ENCODE data around the gene H2BK1.

The H2BK1 gene

DNA sequence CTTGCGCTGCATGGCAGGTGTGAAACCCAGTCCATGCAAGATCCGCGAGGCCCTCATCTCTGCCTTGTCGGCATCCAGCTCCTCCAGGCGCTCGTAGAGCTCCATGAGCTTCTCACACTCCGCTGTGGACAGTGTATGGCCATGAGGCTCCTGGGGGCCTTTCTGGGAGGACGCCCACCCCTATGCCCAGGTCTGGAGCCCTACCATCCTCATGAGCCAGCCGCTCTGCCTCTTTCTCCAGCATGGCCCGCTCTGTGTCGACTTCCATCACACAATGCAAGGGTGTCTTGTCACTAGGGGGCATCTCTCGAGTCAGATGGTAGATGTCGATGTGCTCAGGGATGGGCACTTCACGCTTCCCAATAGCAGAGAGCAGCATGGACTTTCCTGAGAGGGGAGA is 13.4 kb upstream of the H2BK1 start:
- H3K4me3 ChIP-seq (ENCODE audit: low read depth in 1 of 5, low read length in 5 of 5), result no peak overlapping the region
- H3K27me3 ChIP-seq (ENCODE audit: control insufficient read depth in 5 of 5, insufficient read depth in 4 of 5, low read length in 5 of 5), result peaks cover 0 to 3% (median 0%) of the 10 kb centered on the region in 5 donors
- peaks cover 19 to 60% (median 56%) of the 10 kb centered on the region in 5 donors for H3K36me3 ChIP-seq (ENCODE audit: control insufficient read depth in 5 of 5, insufficient read depth in 5 of 5, low read length in 5 of 5)
- H3K9me3 ChIP-seq (ENCODE audit: control insufficient read depth in 5 of 5, low read length in 5 of 5), result no peaks in the 10 kb centered on the region
- no peak overlapping the region for H3K9ac ChIP-seq (ENCODE audit: low read length in 5 of 5)
- no peak overlapping the region for H3K27ac ChIP-seq (ENCODE audit: low read depth, low read length)
- peaks cover 10 to 23% (median 22%) of the 10 kb centered on the region in 5 donors for H3K4me1 ChIP-seq (ENCODE audit: control insufficient read depth in 5 of 5, insufficient read depth in 5 of 5, low read length in 5 of 5)

DNA sequence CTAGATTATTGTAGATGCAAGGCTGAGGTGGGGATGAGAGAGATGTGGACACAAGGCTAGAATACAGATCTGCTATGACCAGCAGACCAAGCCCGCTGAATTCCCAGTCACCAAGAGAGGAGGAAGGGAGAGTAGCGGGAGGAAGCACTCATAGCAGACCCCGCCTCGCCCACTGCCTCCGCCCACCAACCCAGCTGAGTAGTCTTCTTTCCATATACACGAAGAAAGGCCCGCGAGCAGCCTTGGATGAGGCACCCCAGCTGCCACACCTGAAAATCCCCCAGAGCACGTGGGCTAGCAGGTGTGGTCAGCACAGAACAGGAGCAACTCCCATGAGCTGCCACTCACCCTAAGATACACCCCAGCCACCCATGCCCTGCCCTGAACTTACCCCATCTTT is 7.9 kb upstream of the H2BK1 start:
- Histone ChIP-seq H3K36me3 (ENCODE audit: control insufficient read depth in 5 of 5, insufficient read depth in 5 of 5, low read length in 5 of 5) (peaks cover 25 to 95% (median 90%) of the 10 kb centered on the region in 5 donors), H3K27ac (ENCODE audit: low read depth, low read length) (no peak overlapping the region), H3K9ac (ENCODE audit: low read length in 5 of 5) (no peak overlapping the region), H3K9me3 (ENCODE audit: control insufficient read depth in 5 of 5, low read length in 5 of 5) (no peaks in the 10 kb centered on the region), H3K4me3 (ENCODE audit: low read depth in 1 of 5, low read length in 5 of 5) (no peak overlapping the region), H3K27me3 (ENCODE audit: control insufficient read depth in 5 of 5, insufficient read depth in 4 of 5, low read length in 5 of 5) (no peaks in the 10 kb centered on the region), H3K4me1 (ENCODE audit: control insufficient read depth in 5 of 5, insufficient read depth in 5 of 5, low read length in 5 of 5) (no peaks in the 10 kb centered on the region)

DNA sequence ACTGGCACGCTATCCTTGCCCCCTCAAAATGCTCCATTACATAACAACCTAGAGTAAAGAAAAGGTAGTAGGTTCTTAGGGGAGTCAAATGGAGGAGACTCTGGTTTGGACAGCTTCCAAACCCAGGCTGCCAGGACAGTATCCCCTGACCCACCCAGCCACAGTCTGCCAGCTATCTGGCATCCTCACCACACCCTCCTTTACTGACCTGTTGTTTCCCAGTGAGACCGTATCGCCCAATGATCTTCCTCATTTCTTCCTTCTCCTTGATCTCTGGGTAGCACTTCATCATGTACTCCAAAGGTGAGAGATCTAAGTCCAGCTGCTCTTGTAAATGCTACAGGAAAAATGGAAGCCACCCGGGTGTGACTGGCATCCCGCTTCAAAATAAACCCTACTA is 5.1 kb upstream of the H2BK1 start:
- no peak overlapping the region for H3K4me3 ChIP-seq (ENCODE audit: low read depth in 1 of 5, low read length in 5 of 5)
- H3K4me1 ChIP-seq (ENCODE audit: control insufficient read depth in 5 of 5, insufficient read depth in 5 of 5, low read length in 5 of 5), result no peaks in the 10 kb centered on the region
- H3K9ac ChIP-seq (ENCODE audit: low read length in 5 of 5), result no peak overlapping the region
- no peaks in the 10 kb centered on the region for H3K9me3 ChIP-seq (ENCODE audit: control insufficient read depth in 5 of 5, low read length in 5 of 5)
- H3K27me3 ChIP-seq (ENCODE audit: control insufficient read depth in 5 of 5, insufficient read depth in 4 of 5, low read length in 5 of 5), result no peaks in the 10 kb centered on the region
- H3K27ac ChIP-seq (ENCODE audit: low read depth, low read length), result no peak overlapping the region
- H3K36me3 ChIP-seq (ENCODE audit: control insufficient read depth in 5 of 5, insufficient read depth in 5 of 5, low read length in 5 of 5), result peaks cover 11 to 82% (median 74%) of the 10 kb centered on the region in 5 donors

DNA sequence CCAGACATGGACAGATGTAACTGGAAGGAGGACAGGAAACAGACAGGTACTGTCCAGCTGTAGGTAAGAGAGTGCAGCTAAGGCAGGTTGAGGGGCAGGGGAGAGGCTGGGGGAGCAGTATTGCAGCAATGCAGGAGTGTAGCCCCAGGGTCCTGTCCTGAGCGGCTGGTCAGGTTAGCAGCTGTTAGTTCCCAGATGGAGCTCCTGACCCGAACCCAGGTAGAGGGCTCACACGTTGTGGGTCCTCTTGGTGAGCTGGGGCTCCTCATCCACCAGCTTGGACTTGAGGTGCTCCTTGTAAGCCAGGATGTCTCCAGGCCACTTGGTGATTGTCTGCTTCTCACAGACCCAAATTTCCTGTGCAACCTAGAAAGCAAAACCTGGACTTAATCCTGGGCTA is 3.5 kb upstream of the H2BK1 start:
- Histone ChIP-seq H3K4me1 (ENCODE audit: control insufficient read depth in 5 of 5, insufficient read depth in 5 of 5, low read length in 5 of 5) (no peaks in the 10 kb centered on the region), H3K4me3 (ENCODE audit: low read depth in 1 of 5, low read length in 5 of 5) (no peak overlapping the region), H3K36me3 (ENCODE audit: control insufficient read depth in 5 of 5, insufficient read depth in 5 of 5, low read length in 5 of 5) (peaks cover 11 to 67% (median 61%) of the 10 kb centered on the region in 5 donors), H3K27me3 (ENCODE audit: control insufficient read depth in 5 of 5, insufficient read depth in 4 of 5, low read length in 5 of 5) (no peaks in the 10 kb centered on the region), H3K9me3 (ENCODE audit: control insufficient read depth in 5 of 5, low read length in 5 of 5) (no peaks in the 10 kb centered on the region), H3K27ac (ENCODE audit: low read depth, low read length) (no peak overlapping the region), H3K9ac (ENCODE audit: low read length in 5 of 5) (no peak overlapping the region)

DNA sequence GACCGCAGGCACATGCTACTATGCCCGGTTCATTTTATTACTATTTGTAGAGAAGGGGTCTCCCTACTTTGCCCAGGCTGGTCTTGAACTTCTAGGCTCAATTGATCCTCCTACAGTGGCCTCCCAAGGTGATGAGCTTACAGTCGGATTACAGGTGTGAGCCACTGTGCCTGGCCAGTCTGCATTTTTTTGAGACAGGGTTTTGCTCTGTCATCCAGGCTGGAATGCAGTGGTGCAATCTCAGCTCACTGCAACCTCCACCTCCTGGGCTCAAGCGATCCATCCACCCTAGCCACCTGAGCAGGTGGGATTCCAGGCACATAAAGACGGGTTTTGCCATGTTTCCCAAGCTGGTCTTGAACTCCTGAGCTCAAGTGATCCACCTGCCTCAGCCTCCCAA is 2.3 kb upstream of the H2BK1 start:
- Histone ChIP-seq H3K4me3 (ENCODE audit: low read depth in 1 of 5, low read length in 5 of 5) (no peak overlapping the region), H3K9me3 (ENCODE audit: control insufficient read depth in 5 of 5, low read length in 5 of 5) (no peaks in the 10 kb centered on the region), H3K27ac (ENCODE audit: low read depth, low read length) (no peak overlapping the region), H3K9ac (ENCODE audit: low read length in 5 of 5) (no peak overlapping the region), H3K27me3 (ENCODE audit: control insufficient read depth in 5 of 5, insufficient read depth in 4 of 5, low read length in 5 of 5) (peaks cover 0 to 2% (median 0%) of the 10 kb centered on the region in 5 donors), H3K36me3 (ENCODE audit: control insufficient read depth in 5 of 5, insufficient read depth in 5 of 5, low read length in 5 of 5) (peaks cover 11 to 55% (median 49%) of the 10 kb centered on the region in 5 donors), H3K4me1 (ENCODE audit: control insufficient read depth in 5 of 5, insufficient read depth in 5 of 5, low read length in 5 of 5) (no peaks in the 10 kb centered on the region)

DNA sequence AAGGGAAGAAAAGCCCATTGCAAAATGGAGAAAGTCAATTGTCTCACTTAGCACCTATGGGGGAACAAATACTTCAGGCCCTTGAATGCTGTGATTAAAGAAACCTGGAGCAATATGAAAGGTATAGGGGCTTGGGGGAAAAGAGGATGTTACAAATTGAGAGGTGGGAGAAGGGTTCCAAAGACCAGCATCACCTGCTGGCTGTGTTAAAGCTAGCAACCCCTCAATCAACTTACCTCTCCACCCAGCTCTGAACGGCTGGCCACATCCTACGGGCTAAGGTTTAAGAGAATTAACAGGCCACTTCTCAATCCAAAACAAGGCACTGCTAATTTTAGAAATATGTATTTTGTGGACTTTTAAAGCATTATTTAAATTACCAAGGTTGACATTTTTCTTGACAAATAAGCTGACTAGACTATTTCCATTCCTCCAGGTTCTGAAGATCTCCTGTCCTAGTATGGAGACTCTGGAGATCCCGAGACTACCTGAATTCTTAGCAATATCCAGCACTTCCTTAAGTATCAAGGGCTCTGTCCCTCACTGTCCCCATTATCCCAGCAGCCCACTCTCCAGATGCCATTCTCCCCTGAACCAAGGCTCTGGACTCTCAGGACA is 976 bp upstream of the H2BK1 start:
- Histone ChIP-seq H3K27ac (ENCODE audit: low read depth, low read length) (no peak overlapping the region), H3K4me3 (ENCODE audit: low read depth in 1 of 5, low read length in 5 of 5) (no peak overlapping the region), H3K36me3 (ENCODE audit: control insufficient read depth in 5 of 5, insufficient read depth in 5 of 5, low read length in 5 of 5) (peaks cover 8 to 42% (median 37%) of the 10 kb centered on the region in 5 donors), H3K9me3 (ENCODE audit: control insufficient read depth in 5 of 5, low read length in 5 of 5) (no peaks in the 10 kb centered on the region), H3K4me1 (ENCODE audit: control insufficient read depth in 5 of 5, insufficient read depth in 5 of 5, low read length in 5 of 5) (no peaks in the 10 kb centered on the region), H3K27me3 (ENCODE audit: control insufficient read depth in 5 of 5, insufficient read depth in 4 of 5, low read length in 5 of 5) (peaks cover 3 to 7% (median 5%) of the 10 kb centered on the region in 5 donors), H3K9ac (ENCODE audit: low read length in 5 of 5) (no peak overlapping the region)

DNA sequence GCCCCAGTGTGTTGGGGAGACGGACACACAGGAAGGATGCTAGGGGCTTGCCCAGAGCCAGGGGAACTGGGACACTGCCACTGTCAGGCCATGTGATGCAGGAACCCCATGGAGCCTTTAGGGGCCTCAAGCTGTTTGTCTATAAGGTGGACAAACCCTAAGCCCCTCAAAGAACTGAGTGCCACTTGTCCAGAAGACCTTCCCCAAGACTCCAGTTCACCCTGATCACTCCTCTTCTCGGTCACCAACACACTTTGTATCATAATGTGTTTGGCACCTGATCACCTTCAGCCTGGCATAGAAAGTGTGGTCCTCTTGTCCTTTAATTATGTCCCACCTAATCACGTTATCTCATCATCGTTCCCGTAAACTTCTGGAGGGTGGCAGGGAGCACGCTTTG is 700 bp downstream of the H2BK1 start:
- Histone ChIP-seq H3K4me1 (ENCODE audit: control insufficient read depth in 5 of 5, insufficient read depth in 5 of 5, low read length in 5 of 5) (no peaks in the 10 kb centered on the region), H3K9ac (ENCODE audit: low read length in 5 of 5) (no peak overlapping the region), H3K4me3 (ENCODE audit: low read depth in 1 of 5, low read length in 5 of 5) (no peak overlapping the region), H3K27me3 (ENCODE audit: control insufficient read depth in 5 of 5, insufficient read depth in 4 of 5, low read length in 5 of 5) (peaks cover 11 to 22% (median 16%) of the 10 kb centered on the region in 5 donors), H3K36me3 (ENCODE audit: control insufficient read depth in 5 of 5, insufficient read depth in 5 of 5, low read length in 5 of 5) (peaks cover 4 to 25% (median 21%) of the 10 kb centered on the region in 5 donors), H3K9me3 (ENCODE audit: control insufficient read depth in 5 of 5, low read length in 5 of 5) (no peaks in the 10 kb centered on the region), H3K27ac (ENCODE audit: low read depth, low read length) (no peak overlapping the region)

DNA sequence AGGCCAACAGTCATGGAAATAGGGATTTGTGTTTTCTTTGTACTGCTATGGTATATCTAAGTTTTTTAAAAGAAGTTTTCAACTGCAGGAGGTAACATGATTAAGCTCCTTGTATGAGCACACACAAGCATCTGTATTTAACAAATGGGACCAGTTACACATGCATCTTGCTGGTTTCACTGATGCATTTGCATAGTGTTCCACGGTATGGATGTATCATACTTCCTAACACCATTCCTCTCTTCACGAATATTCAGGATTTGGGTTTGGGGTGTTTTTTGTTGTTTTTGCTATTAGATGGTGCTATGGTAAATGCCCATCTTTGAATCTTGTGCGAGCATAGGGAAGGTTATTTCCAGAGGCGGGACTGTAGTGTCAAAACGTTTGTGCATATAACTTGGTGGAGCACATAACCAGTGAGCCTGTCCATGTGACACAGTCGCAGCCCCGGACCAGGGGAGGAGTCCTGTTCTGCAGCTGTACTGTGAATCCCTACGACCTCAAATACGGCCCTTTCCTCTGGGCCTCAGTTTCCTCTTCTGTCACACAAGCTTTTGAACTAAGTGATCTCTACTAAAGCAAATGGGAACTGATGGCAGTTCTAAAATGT is 1.9 kb downstream of the H2BK1 start:
- peaks cover 0 to 13% (median 8%) of the 10 kb centered on the region in 5 donors for H3K36me3 ChIP-seq (ENCODE audit: control insufficient read depth in 5 of 5, insufficient read depth in 5 of 5, low read length in 5 of 5)
- no peak overlapping the region for H3K9ac ChIP-seq (ENCODE audit: low read length in 5 of 5)

DNA sequence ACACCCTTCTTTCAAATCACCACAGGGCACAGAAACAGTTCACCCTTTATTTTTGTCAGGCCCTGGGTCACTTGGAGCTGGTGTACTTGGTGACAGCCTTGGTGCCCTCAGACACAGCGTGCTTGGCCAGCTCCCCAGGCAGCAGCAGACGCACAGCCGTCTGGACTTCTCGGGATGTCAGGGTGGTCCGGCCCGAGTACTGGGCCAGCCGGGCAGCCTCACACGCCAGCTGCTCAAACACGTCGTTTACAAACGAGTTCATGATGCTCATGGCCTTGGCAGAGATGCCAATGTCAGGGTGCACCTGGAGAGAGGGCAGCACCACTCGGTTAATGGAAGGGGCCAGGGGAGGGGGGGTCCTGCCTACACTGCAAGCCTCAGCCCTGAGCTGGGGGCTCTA is 2.5 kb downstream of the H2BK1 start:
- Histone ChIP-seq H3K4me3 (ENCODE audit: low read depth in 1 of 5, low read length in 5 of 5) (no peak overlapping the region), H3K27me3 (ENCODE audit: control insufficient read depth in 5 of 5, insufficient read depth in 4 of 5, low read length in 5 of 5) (peaks cover 19 to 27% (median 21%) of the 10 kb centered on the region in 5 donors), H3K9ac (ENCODE audit: low read length in 5 of 5) (no peak overlapping the region), H3K36me3 (ENCODE audit: control insufficient read depth in 5 of 5, insufficient read depth in 5 of 5, low read length in 5 of 5) (peaks cover 0 to 7% (median 3%) of the 10 kb centered on the region in 5 donors), H3K9me3 (ENCODE audit: control insufficient read depth in 5 of 5, low read length in 5 of 5) (no peaks in the 10 kb centered on the region), H3K4me1 (ENCODE audit: control insufficient read depth in 5 of 5, insufficient read depth in 5 of 5, low read length in 5 of 5) (no peaks in the 10 kb centered on the region), H3K27ac (ENCODE audit: low read depth, low read length) (no peak overlapping the region)

More for the DNA sequence above, 1.9 kb downstream of the H2BK1 start:
- no peaks in the 10 kb centered on the region for H3K4me1 ChIP-seq (ENCODE audit: control insufficient read depth in 5 of 5, insufficient read depth in 5 of 5, low read length in 5 of 5)
- no peak overlapping the region for H3K4me3 ChIP-seq (ENCODE audit: low read depth in 1 of 5, low read length in 5 of 5)
- H3K27me3 ChIP-seq (ENCODE audit: control insufficient read depth in 5 of 5, insufficient read depth in 4 of 5, low read length in 5 of 5), result peaks cover 16 to 27% (median 21%) of the 10 kb centered on the region in 5 donors
- H3K9me3 ChIP-seq (ENCODE audit: control insufficient read depth in 5 of 5, low read length in 5 of 5), result no peaks in the 10 kb centered on the region
- no peak overlapping the region for H3K27ac ChIP-seq (ENCODE audit: low read depth, low read length)

DNA sequence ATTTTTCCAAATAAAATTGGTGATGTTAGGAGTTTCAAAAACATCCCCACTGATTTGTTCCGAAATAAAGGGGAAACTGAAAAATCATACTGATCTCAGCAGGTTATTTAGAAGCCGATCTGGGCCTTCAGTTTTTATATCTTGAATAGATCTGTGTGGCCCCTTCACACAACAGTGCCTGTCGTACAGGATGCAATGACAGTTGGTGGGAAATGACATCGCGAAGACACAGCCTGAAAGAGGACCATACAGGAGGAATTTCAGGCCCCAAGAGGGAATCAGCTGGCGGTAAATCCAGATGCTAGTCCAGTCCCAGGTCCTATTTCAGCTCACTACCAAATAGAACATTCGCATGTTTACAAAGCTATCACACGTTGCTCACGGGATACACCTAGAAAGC is 3.0 kb downstream of the H2BK1 start:
- no peaks in the 10 kb centered on the region for H3K4me1 ChIP-seq (ENCODE audit: control insufficient read depth in 5 of 5, insufficient read depth in 5 of 5, low read length in 5 of 5)
- H3K27me3 ChIP-seq (ENCODE audit: control insufficient read depth in 5 of 5, insufficient read depth in 4 of 5, low read length in 5 of 5), result peaks cover 19 to 27% (median 21%) of the 10 kb centered on the region in 5 donors
- H3K9me3 ChIP-seq (ENCODE audit: control insufficient read depth in 5 of 5, low read length in 5 of 5), result no peaks in the 10 kb centered on the region
- no peak overlapping the region for H3K27ac ChIP-seq (ENCODE audit: low read depth, low read length)
- no peak overlapping the region for H3K4me3 ChIP-seq (ENCODE audit: low read depth in 1 of 5, low read length in 5 of 5)
- peaks cover 0 to 2% (median 0%) of the 10 kb centered on the region in 5 donors for H3K36me3 ChIP-seq (ENCODE audit: control insufficient read depth in 5 of 5, insufficient read depth in 5 of 5, low read length in 5 of 5)
- no peak overlapping the region for H3K9ac ChIP-seq (ENCODE audit: low read length in 5 of 5)

Measured in subcutaneous abdominal adipose tissue (tissue), 5 donors.